Measurements from ENCODE around the gene TAOK3. TPM values are rescaled to one million over a fixed set of nuclear protein-coding genes. Genes with fewer than 3 reads are reported as not detected.

Gene TAOK3
- total and polyA plus RNA-seq, 9 of the 15 experiments (the other 6 are each of a cell fraction or from before 2014, with no cell fraction given), result 24.3 to 83.5 (median 47.1) TPM

DNA sequence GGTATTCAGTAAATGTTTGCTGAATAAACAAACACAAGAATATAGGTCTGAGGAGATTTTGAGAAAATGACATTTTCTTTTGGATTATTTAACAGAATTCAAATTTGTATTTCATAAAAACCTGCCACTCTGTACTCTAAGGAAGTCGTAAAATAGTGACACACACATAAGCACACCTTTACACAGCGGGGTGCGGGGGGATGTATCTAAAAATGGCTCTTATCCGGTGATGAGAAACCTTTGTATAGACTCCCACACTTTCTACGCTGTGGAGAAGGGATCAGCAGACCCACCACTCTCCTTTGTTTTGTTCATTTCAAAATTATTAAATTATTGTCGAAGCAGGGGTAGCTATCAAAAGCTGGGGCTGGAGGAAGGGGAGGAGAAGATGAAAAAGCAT is 178.7 kb downstream of the TAOK3 start (continued):
- TF ChIP-seq, protein P1, sequence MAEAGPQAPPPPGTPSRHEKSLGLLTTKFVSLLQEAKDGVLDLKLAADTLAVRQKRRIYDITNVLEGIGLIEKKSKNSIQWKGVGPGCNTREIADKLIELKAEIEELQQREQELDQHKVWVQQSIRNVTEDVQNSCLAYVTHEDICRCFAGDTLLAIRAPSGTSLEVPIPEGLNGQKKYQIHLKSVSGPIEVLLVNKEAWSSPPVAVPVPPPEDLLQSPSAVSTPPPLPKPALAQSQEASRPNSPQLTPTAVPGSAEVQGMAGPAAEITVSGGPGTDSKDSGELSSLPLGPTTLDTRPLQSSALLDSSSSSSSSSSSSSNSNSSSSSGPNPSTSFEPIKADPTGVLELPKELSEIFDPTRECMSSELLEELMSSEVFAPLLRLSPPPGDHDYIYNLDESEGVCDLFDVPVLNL (CRISPR knock-in tag; IDR thresholded peaks at IDR 0.05; ENCODE audit: low read depth), result no peak
- TF ChIP-seq, protein P2, sequence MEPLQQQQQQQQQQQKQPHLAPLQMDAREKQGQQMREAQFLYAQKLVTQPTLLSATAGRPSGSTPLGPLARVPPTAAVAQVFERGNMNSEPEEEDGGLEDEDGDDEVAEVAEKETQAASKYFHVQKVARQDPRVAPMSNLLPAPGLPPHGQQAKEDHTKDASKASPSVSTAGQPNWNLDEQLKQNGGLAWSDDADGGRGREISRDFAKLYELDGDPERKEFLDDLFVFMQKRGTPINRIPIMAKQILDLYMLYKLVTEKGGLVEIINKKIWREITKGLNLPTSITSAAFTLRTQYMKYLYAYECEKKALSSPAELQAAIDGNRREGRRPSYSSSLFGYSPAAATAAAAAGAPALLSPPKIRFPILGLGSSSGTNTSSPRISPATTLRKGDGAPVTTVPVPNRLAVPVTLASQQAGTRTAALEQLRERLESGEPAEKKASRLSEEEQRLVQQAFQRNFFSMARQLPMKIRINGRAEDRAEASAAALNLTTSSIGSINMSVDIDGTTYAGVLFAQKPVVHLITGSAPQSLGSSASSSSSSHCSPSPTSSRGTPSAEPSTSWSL (CRISPR knock-in tag; IDR thresholded peaks at IDR 0.05; ENCODE audit: borderline replicate concordance), result no peak
- TF ChIP-seq MCM7 (IDR thresholded peaks at IDR 0.05) (no peak), NCOA4 (IDR thresholded peaks at IDR 0.05; ENCODE audit: partially characterized antibody) (no peak), BRF1 (IDR thresholded peaks at IDR 0.05; ENCODE audit: borderline replicate concordance, extremely low read depth, insufficient read length) (no peak)
- TF ChIP-seq, protein P3, sequence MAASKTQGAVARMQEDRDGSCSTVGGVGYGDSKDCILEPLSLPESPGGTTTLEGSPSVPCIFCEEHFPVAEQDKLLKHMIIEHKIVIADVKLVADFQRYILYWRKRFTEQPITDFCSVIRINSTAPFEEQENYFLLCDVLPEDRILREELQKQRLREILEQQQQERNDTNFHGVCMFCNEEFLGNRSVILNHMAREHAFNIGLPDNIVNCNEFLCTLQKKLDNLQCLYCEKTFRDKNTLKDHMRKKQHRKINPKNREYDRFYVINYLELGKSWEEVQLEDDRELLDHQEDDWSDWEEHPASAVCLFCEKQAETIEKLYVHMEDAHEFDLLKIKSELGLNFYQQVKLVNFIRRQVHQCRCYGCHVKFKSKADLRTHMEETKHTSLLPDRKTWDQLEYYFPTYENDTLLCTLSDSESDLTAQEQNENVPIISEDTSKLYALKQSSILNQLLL (CRISPR knock-in tag; IDR thresholded peaks at IDR 0.05; ENCODE audit: borderline replicate concordance), result no peak
- TF ChIP-seq, protein P4, sequence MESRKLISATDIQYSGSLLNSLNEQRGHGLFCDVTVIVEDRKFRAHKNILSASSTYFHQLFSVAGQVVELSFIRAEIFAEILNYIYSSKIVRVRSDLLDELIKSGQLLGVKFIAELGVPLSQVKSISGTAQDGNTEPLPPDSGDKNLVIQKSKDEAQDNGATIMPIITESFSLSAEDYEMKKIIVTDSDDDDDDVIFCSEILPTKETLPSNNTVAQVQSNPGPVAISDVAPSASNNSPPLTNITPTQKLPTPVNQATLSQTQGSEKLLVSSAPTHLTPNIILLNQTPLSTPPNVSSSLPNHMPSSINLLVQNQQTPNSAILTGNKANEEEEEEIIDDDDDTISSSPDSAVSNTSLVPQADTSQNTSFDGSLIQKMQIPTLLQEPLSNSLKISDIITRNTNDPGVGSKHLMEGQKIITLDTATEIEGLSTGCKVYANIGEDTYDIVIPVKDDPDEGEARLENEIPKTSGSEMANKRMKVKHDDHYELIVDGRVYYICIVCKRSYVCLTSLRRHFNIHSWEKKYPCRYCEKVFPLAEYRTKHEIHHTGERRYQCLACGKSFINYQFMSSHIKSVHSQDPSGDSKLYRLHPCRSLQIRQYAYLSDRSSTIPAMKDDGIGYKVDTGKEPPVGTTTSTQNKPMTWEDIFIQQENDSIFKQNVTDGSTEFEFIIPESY (CRISPR knock-in tag; IDR thresholded peaks at IDR 0.05), result no peak

Data from K562 (cell line).